ENCODE results near the gene MTFP1. TPM values are rescaled to one million over a fixed set of nuclear protein-coding genes. Genes with fewer than 3 reads are reported as not detected.

MTFP1 gene
- total and polyA plus RNA-seq, 9 of the 15 experiments (the other 6 are each of a cell fraction or from before 2014, with no cell fraction given): 10.7 to 52.0 (median 30.1) TPM

GRCh38 chr22:30382340-30382739 lies 43.2 kb upstream of the MTFP1 start:
- H4K20me1 ChIP-seq (replicated peaks; ENCODE audit: control insufficient read depth, insufficient read depth, low read length): no peaks in the 10 kb centered on the region
- TF ChIP-seq ARID2 (IDR thresholded peaks at IDR 0.05) (no peak), SP2 (IDR thresholded peaks at IDR 0.05; ENCODE audit: extremely low read depth, low read depth, low read length, poor library complexity, severe bottlenecking) (no peak), SPI1 (IDR thresholded peaks at IDR 0.05; ENCODE audit: borderline replicate concordance, low read depth, low read length) (no peak)
- intact Hi-C loops (cut with micrococcal nuclease) (no loop called here), in situ Hi-C loops (cut with MboI) (loop anchor here (25.0 kb wide), 1 partner anchor 270 kb away; no protein-coding TSS in a partner anchor)
- CTCF ChIA-PET (ENCODE audit: low intra/inter-chr PET ratio): interaction anchor here (1.5 kb wide), 1 partner anchor 96 kb away, joined by 3 read pairs; no protein-coding TSS in a partner anchor
- no peak overlapping the region for H2AFZ ChIP-seq (ENCODE audit: low read depth, low read length)
- no peaks in the 10 kb centered on the region for H3K79me2 ChIP-seq (ENCODE audit: control insufficient read depth, insufficient read depth, low read length)
- peaks cover 5 to 14% of the 10 kb centered on the region in 2 experiments; a peak in 4 of 5 replicates for H3K4me1 ChIP-seq (replicated peaks in 1 of 2; ENCODE audit: control insufficient read depth in 2 of 2, insufficient read depth in 2 of 2, low read length in 2 of 2)
- H3K4me3 ChIP-seq: no peak overlapping the region
- H3K27me3 ChIP-seq (ENCODE audit: control insufficient read depth in 2 of 2, insufficient read depth in 2 of 2, low read length in 2 of 2): no peaks in the 10 kb centered on the region
- no peaks in the 10 kb centered on the region for H3K9me1 ChIP-seq (ENCODE audit: control insufficient read depth, insufficient read depth, low read length)
- no peak overlapping the region for H3K4me2 ChIP-seq (ENCODE audit: insufficient read depth, low read length)
- no peak for FAIRE-seq
- no TSS peak for BruUV-seq (replicated peaks)
- H3K9ac ChIP-seq (ENCODE audit: insufficient read depth in 1 of 2, low read depth in 2 of 2, low read length in 2 of 2): no peak overlapping the region
- ATAC-seq: no peak
- no peaks in the 10 kb centered on the region for H3K9me3 ChIP-seq (replicated peaks; ENCODE audit: control insufficient read depth, insufficient read depth, low read depth, low read length)
- no peaks in the 10 kb centered on the region for H3K36me3 ChIP-seq (ENCODE audit: control insufficient read depth, insufficient read depth, low read length)
- 50% methylated on average over 2 of the region's 5 CpGs for WGBS (ENCODE audit: insufficient coverage, low coverage, missing lambda C conversion rate)
- POLR2A ChIA-PET: interaction anchor here (0.5 to 2.7 kb wide), 3 partner anchors 9 to 544 kb away, joined by 3 to 9 read pairs (median 3); partner anchors contain the start of gene ASCC2
- H3K27ac ChIP-seq (ENCODE audit: extremely low read depth, low read depth, low read length): no peak overlapping the region
- DNase-seq (ENCODE audit: extremely low read depth in 1 of 4, low spot score in 3 of 4): no peak

- FAIRE-seq (no peak), ATAC-seq (no peak), DNase-seq (ENCODE audit: extremely low read depth in 1 of 4, low spot score in 3 of 4) (no peak)
- Histone ChIP-seq H4K20me1 (replicated peaks; ENCODE audit: control insufficient read depth, insufficient read depth, low read length) (no peaks in the 10 kb centered on the region), H3K4me3 (no peak overlapping the region), H3K4me2 (ENCODE audit: insufficient read depth, low read length) (no peak overlapping the region), H3K79me2 (ENCODE audit: control insufficient read depth, insufficient read depth, low read length) (no peaks in the 10 kb centered on the region), H2AFZ (ENCODE audit: low read depth, low read length) (no peak overlapping the region), H3K9me3 (replicated peaks; ENCODE audit: control insufficient read depth, insufficient read depth, low read depth, low read length) (no peaks in the 10 kb centered on the region), H3K27me3 (ENCODE audit: control insufficient read depth in 2 of 2, insufficient read depth in 2 of 2, low read length in 2 of 2) (no peaks in the 10 kb centered on the region), H3K4me1 (replicated peaks in 1 of 2; ENCODE audit: control insufficient read depth in 2 of 2, insufficient read depth in 2 of 2, low read length in 2 of 2) (peaks cover 5 to 21% of the 10 kb centered on the region in 2 experiments; a peak in 4 of 5 replicates), H3K9me1 (ENCODE audit: control insufficient read depth, insufficient read depth, low read length) (no peaks in the 10 kb centered on the region), H3K27ac (ENCODE audit: extremely low read depth, low read depth, low read length) (no peak overlapping the region), H3K9ac (ENCODE audit: insufficient read depth in 1 of 2, low read depth in 2 of 2, low read length in 2 of 2) (no peak overlapping the region), H3K36me3 (ENCODE audit: control insufficient read depth, insufficient read depth, low read length) (no peaks in the 10 kb centered on the region)
- BruUV-seq (replicated peaks): no TSS peak
- intact Hi-C loops (cut with micrococcal nuclease) (no loop called here), in situ Hi-C loops (cut with MboI) (loop anchor here (25.0 kb wide), 1 partner anchor 271 kb away; no protein-coding TSS in a partner anchor)
- 41% methylated on average over 3 of the region's 3 CpGs for WGBS (ENCODE audit: insufficient coverage, low coverage, missing lambda C conversion rate)
- ChIA-PET CTCF (ENCODE audit: low intra/inter-chr PET ratio) (interaction anchor here (1.5 kb wide), 1 partner anchor 96 kb away, joined by 3 read pairs; no protein-coding TSS in a partner anchor), POLR2A (interaction anchor here (0.5 to 2.7 kb wide), 2 partner anchors 10 to 545 kb away, joined by 3 to 9 read pairs; partner anchors contain the start of gene ASCC2)
- TF ChIP-seq ZEB2 (IDR thresholded peaks at IDR 0.05) (no peak), SRF (CRISPR knock-in tag; IDR thresholded peaks at IDR 0.05) (no peak), TCF3 (CRISPR knock-in tag; IDR thresholded peaks at IDR 0.05) (no peak), PCBP1 (IDR thresholded peaks at IDR 0.05; ENCODE audit: low read depth, low read length, poor library complexity, severe bottlenecking) (no peak), BMI1 (IDR thresholded peaks at IDR 0.05; ENCODE audit: low read length) (no peak), ASH1L (IDR thresholded peaks at IDR 0.05; ENCODE audit: borderline replicate concordance, low read depth, partially characterized antibody) (no peak), KLF16 (IDR thresholded peaks at IDR 0.05) (no peak), SMARCC2 (IDR thresholded peaks at IDR 0.05; ENCODE audit: low read depth) (no peak), MAFG (tag; conservative IDR thresholded peaks at IDR 0.05) (no peak), ZNF589 (CRISPR knock-in tag; IDR thresholded peaks at IDR 0.05; ENCODE audit: low read depth) (no peak), ZNF551 (CRISPR knock-in tag; IDR thresholded peaks at IDR 0.05) (no peak), NBN (IDR thresholded peaks at IDR 0.05; ENCODE audit: low read depth) (no peak), ATF7 (IDR thresholded peaks at IDR 0.05) (no peak)
Measured at GRCh38 chr22:30383061-30383460, 42.5 kb upstream of the MTFP1 start.
